ENCODE results near the gene RARG. TPM values are rescaled to one million over a fixed set of nuclear protein-coding genes. Genes with fewer than 3 reads are reported as not detected.

Gene RARG
- total RNA-seq, 1 donor from 2014 or later = 5.5 TPM

GRCh38 chr12:53276511-53276910 is 44.5 kb upstream of the RARG start:
- no peak for ATAC-seq (ENCODE audit: low read depth)
- intact Hi-C loops (cut with micrococcal nuclease) = no loop called here

GRCh38 chr12:53274445-53274844 is 42.4 kb upstream of the RARG start:
- no peak for TF ChIP-seq CTCF (IDR thresholded peaks at IDR 0.05)
- H3K27ac Mint-ChIP-seq = no peak overlapping the region
- H3K9me3 Mint-ChIP-seq = no peaks in the 10 kb centered on the region
- ATAC-seq (ENCODE audit: low read depth) = no peak
- no peaks in the 10 kb centered on the region for H3K36me3 Mint-ChIP-seq (ENCODE audit: low read depth)
- POLR2A ChIA-PET = no interaction called here
- no peaks in the 10 kb centered on the region for H3K27me3 Mint-ChIP-seq
- H3K4me1 Mint-ChIP-seq = no peaks in the 10 kb centered on the region
- DNase-seq = no peak
- intact Hi-C loops (cut with micrococcal nuclease) = no loop called here
- CTCF ChIA-PET = interaction anchor here (1.5 kb wide), 1 partner anchor 60 kb away, joined by 3 read pairs; no protein-coding TSS in a partner anchor
- no peak overlapping the region for H3K4me3 Mint-ChIP-seq

More at GRCh38 chr12:53276511-53276910, 44.5 kb upstream of the RARG start:
- Mint-ChIP-seq H3K4me3 (no peak overlapping the region), H3K27me3 (no peaks in the 10 kb centered on the region), H3K9me3 (no peaks in the 10 kb centered on the region), H3K27ac (no peak overlapping the region), H3K4me1 (no peaks in the 10 kb centered on the region), H3K36me3 (ENCODE audit: low read depth) (no peaks in the 10 kb centered on the region)
- ChIA-PET CTCF (interaction anchor here (0.9 kb wide), 1 partner anchor 211 kb away, joined by 4 read pairs; no protein-coding TSS in a partner anchor), POLR2A (no interaction called here)
- no peak for TF ChIP-seq CTCF (IDR thresholded peaks at IDR 0.05)
- DNase-seq = no peak

GRCh38 chr12:53268630-53269562 is 36.9 kb upstream of the RARG start:
- Mint-ChIP-seq H3K4me1 (peaks cover 21% of the 10 kb centered on the region), H3K4me3 (peak overlapping the region; percentile 98), H3K36me3 (ENCODE audit: low read depth) (peaks cover 7% of the 10 kb centered on the region), H3K9me3 (no peaks in the 10 kb centered on the region), H3K27me3 (no peaks in the 10 kb centered on the region), H3K27ac (peak overlapping the region; percentile 91)
- ChIA-PET POLR2A (interaction anchor here (1.0 to 4.2 kb wide), 12 partner anchors 12 to 91 kb away, joined by 3 to 66 read pairs (median 14); partner anchors contain the start of genes AAAS, CSAD, MYG1 and PFDN5), CTCF (interaction anchor here (1.0 to 7.3 kb wide), 13 partner anchors 11 to 111 kb away, joined by 3 to 94 read pairs (median 8); partner anchors contain the start of genes AAAS and PFDN5)
- intact Hi-C loops (cut with micrococcal nuclease) = loop anchor here (1.0 to 2.0 kb wide), 9 partner anchors 13 to 89 kb away; partner anchors contain the start of genes AAAS, CSAD, MYG1 and PFDN5
- DNase-seq = no peak
- no peak for ATAC-seq (ENCODE audit: low read depth)
- TF ChIP-seq CTCF (IDR thresholded peaks at IDR 0.05) = no peak

DNA sequence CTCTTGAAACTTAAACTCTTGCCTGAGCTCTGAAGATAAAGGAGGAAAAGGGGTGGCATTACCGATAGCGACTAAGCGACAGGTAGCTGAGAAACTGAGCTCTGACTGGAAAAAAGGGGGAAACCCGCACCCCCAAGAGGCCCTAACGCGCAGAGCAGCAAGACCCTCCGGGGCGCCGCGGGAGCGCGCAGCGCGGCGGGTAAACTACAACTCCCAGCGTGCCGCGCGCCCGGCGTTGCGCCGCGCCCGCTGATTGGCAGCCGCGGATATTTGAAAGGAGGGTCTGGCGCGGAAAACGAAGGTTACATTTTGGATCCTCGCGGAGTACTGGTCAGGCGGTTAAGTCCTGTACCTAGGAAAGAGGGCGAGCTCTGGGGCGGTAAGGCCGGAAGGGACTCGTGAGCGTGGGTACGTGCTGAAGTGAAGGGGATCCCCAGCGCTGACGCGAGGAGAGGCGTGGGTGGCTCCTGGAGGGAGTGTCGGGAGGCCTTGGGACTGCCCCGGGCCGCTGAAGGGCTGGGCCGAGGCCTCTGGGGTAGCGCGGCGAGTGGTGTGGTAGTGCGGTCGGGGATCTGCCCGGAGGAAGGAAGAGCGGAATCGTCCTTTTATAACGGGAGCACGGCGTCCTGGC is 36.1 kb upstream of the RARG start, which contains the start of gene ESPL1:
Gene ESPL1 (plus strand): TSS at position 301 of the 631 bp plus-strand sequence. CDS start 468 bp downstream, outside the sequence.
- H3K9me3 Mint-ChIP-seq = no peaks in the 10 kb centered on the region
- CTCF ChIA-PET = interaction anchor here (0.7 to 7.3 kb wide), 19 partner anchors 11 to 202 kb away, joined by 3 to 94 read pairs (median 5); partner anchors contain the start of genes AAAS, PFDN5 and ZNF740

More for the DNA sequence above, 36.1 kb upstream of the RARG start, which contains the start of gene ESPL1:
- TF ChIP-seq CTCF (IDR thresholded peaks at IDR 0.05) = no peak
- POLR2A ChIA-PET = interaction anchor here (1.0 to 4.2 kb wide), 18 partner anchors 11 to 90 kb away, joined by 3 to 66 read pairs (median 6); partner anchors contain the start of genes AAAS, CSAD, MYG1 and PFDN5
- H3K27me3 Mint-ChIP-seq = no peaks in the 10 kb centered on the region
- H3K36me3 Mint-ChIP-seq (ENCODE audit: low read depth) = peaks cover 7% of the 10 kb centered on the region
- intact Hi-C loops (cut with micrococcal nuclease) = loop anchor here (1.0 to 2.0 kb wide), 9 partner anchors 12 to 88 kb away; partner anchors contain the start of genes AAAS, CSAD, MYG1 and PFDN5
- H3K4me1 Mint-ChIP-seq = peaks cover 21% of the 10 kb centered on the region
- ATAC-seq (ENCODE audit: low read depth) (peak; percentile 94), DNase-seq (peak; percentile 84)
- H3K4me3 Mint-ChIP-seq = peak within 1 kb of the TSS; percentile 98
- peak within 1 kb of the TSS; percentile 91 for H3K27ac Mint-ChIP-seq

All from activated B cell treated with CpG ODN at 0.5 μM for 24 hours (primary cell).